Neural progenitor cell (in vitro differentiated cells): ENCODE results near the gene CTSC. TPM values are rescaled to one million over a fixed set of nuclear protein-coding genes. Genes with fewer than 3 reads are reported as not detected.

Experiments
- DNase-seq: peaks from one replicate; pipeline ENCODE4 v3.0.0-alpha.2; 2016; ENCODE audit warnings: low spot score
- H2AFZ ChIP-seq: fragments of 200-600 bp; sonication (generic); replicated peaks from 2 replicates; pipeline ENCODE4 v1.6.1; 2016; ENCODE audit warnings: antibody characterized with exemption
- H3F3A ChIP-seq: fragments of 200-600 bp; sonication (generic); 2 replicates; pipeline ENCODE4 v1.6.1; 2016; ENCODE audit warnings: antibody characterized with exemption, low read depth
- H3K27ac ChIP-seq: fragments of 200-600 bp; sonication (generic); 2 replicates; pipeline ENCODE4 v1.5.1; 2016; ENCODE audit warnings: mild to moderate bottlenecking
- H3K27me3 ChIP-seq: fragments of 200-600 bp; sonication (generic); 2 replicates; pipeline ENCODE4 v1.6.1; 2016; ENCODE audit warnings: mild to moderate bottlenecking, moderate library complexity
- H3K36me3 ChIP-seq: fragments of 200-600 bp; sonication (generic); 2 replicates; pipeline ENCODE4 v1.5.1; 2016
- H3K4me1 ChIP-seq: fragments of 200-600 bp; sonication (generic); 2 replicates; pipeline ENCODE4 v1.6.1; 2016; ENCODE audit warnings: mixed run types
- H3K4me2 ChIP-seq: fragments of 200-600 bp; sonication (generic); 2 replicates; pipeline ENCODE4 v1.6.1; 2016
- H3K4me3 ChIP-seq: fragments of 200-600 bp; sonication (generic); 2 replicates; pipeline ENCODE4 v1.5.1; 2016
- H3K79me2 ChIP-seq: fragments of 200-600 bp; sonication (generic); 2 replicates; pipeline ENCODE4 v1.6.1; 2016; ENCODE audit warnings: low read depth
- H3K9ac ChIP-seq: fragments of 200-600 bp; sonication (generic); 2 replicates; pipeline ENCODE4 v1.6.1; 2016
- H3K9me3 ChIP-seq: fragments of 200-600 bp; sonication (generic); 2 replicates; pipeline ENCODE4 v1.5.1; 2016; ENCODE audit warnings: low read depth
- H4K20me1 ChIP-seq: fragments of 200-600 bp; sonication (generic); 2 replicates; pipeline ENCODE4 v1.6.1; 2016; ENCODE audit warnings: low read depth
- H3K27ac Mint-ChIP-seq: 3 replicates; pipeline ENCODE4 v1.8.0; 2021; ENCODE audit warnings: mixed read lengths
- H3K27me3 Mint-ChIP-seq: 2 replicates; pipeline ENCODE4 v1.8.0; 2022; ENCODE audit warnings: low read depth, mild to moderate bottlenecking, inconsistent platforms, moderate library complexity, mixed read lengths; ENCODE audit not compliant: insufficient read depth
- H3K36me3 Mint-ChIP-seq: 3 replicates; pipeline ENCODE4 v1.8.0; 2021; ENCODE audit warnings: mixed read lengths
- H3K4me1 Mint-ChIP-seq: 3 replicates; pipeline ENCODE4 v1.8.0; 2021; ENCODE audit warnings: mixed read lengths
- H3K4me3 Mint-ChIP-seq: 3 replicates; pipeline ENCODE4 v1.8.0; 2021; ENCODE audit warnings: mild to moderate bottlenecking, moderate library complexity, mixed read lengths
- H3K9me3 Mint-ChIP-seq: 3 replicates; pipeline ENCODE4 v1.8.0; 2020; ENCODE audit warnings: mixed read lengths
- EZH2 ChIP-seq: fragments of 200-600 bp; sonication (generic); IDR thresholded peaks from 2 replicates; pipeline ENCODE4 v1.6.1; 2017; ENCODE audit warnings: antibody characterized with exemption, mild to moderate bottlenecking, moderate library complexity
- EZH2phosphoT487 ChIP-seq: fragments of 200-600 bp; sonication (generic); IDR thresholded peaks from 2 replicates; pipeline ENCODE4 v1.6.1; 2017; ENCODE audit warnings: antibody characterized with exemption
- total RNA-seq: library from RNA; depleted of rRNA; stranded (reverse); fragments of >200 nt; gene quantifications from 2 replicates; pipeline ENCODE4 v1.2.3, GENCODE V29; 2015; ENCODE audit warnings: low replicate concordance
- TF ChIP-seq, protein P1 (sequence below): fragments of 200-600 bp; sonication (generic); IDR thresholded peaks from 2 replicates; pipeline ENCODE4 v1.5.1; 2017; ENCODE audit warnings: antibody characterized with exemption, mild to moderate bottlenecking

The CTSC gene
- total RNA-seq, 1 donor from 2014 or later = 96.4 TPM

- Mint-ChIP-seq H3K9me3 (peaks cover 2% of the 10 kb centered on the region), H3K36me3 (peaks cover 46% of the 10 kb centered on the region), H3K4me3 (no peak overlapping the region), H3K27ac (no peak overlapping the region), H3K27me3 (no peaks in the 10 kb centered on the region), H3K4me1 (peaks cover 20% of the 10 kb centered on the region)
- no peaks in the 10 kb centered on the region for H3K27me3 ChIP-seq
- no peaks in the 10 kb centered on the region for H4K20me1 ChIP-seq
- H3K4me3 ChIP-seq = no peak overlapping the region
- H3K4me2 ChIP-seq = no peak overlapping the region
- peaks cover 14% of the 10 kb centered on the region for H3F3A ChIP-seq
- peaks cover 36% of the 10 kb centered on the region for H3K79me2 ChIP-seq
- peaks cover 30% of the 10 kb centered on the region for H3K4me1 ChIP-seq
- H3K27ac ChIP-seq = no peak overlapping the region
- TF ChIP-seq EZH2phosphoT487 (no peak), EZH2 (no peak)
- TF ChIP-seq, protein P1, sequence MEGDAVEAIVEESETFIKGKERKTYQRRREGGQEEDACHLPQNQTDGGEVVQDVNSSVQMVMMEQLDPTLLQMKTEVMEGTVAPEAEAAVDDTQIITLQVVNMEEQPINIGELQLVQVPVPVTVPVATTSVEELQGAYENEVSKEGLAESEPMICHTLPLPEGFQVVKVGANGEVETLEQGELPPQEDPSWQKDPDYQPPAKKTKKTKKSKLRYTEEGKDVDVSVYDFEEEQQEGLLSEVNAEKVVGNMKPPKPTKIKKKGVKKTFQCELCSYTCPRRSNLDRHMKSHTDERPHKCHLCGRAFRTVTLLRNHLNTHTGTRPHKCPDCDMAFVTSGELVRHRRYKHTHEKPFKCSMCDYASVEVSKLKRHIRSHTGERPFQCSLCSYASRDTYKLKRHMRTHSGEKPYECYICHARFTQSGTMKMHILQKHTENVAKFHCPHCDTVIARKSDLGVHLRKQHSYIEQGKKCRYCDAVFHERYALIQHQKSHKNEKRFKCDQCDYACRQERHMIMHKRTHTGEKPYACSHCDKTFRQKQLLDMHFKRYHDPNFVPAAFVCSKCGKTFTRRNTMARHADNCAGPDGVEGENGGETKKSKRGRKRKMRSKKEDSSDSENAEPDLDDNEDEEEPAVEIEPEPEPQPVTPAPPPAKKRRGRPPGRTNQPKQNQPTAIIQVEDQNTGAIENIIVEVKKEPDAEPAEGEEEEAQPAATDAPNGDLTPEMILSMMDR = no peak
- no peak overlapping the region for H3K9ac ChIP-seq
- no peak for DNase-seq
- H3K9me3 ChIP-seq = no peaks in the 10 kb centered on the region
- H3K36me3 ChIP-seq = no peaks in the 10 kb centered on the region
- no peak overlapping the region for H2AFZ ChIP-seq
Measured at GRCh38 chr11:88304352-88304751, 33.2 kb downstream of the CTSC start.

DNA sequence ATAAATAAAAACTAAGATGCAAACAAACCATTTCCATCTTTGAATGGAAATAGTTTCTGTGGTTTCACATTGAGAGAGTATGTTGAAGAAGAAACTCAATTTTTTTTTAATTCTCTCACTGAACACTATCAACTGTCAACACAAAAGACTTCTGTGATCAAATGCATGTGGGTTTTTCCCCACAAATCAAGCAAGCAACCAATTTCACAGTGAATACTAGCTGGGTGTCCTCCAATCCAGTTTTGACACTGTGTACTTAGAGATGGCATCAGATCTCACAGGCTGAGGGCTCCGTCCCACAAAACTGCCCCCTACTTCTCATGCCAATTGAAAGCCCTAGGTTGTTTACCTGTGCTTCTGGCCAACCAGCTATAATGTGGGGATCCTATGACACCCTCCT is 34.5 kb downstream of the CTSC start:
- no peaks in the 10 kb centered on the region for H3K9me3 ChIP-seq
- H3K27ac ChIP-seq = no peak overlapping the region
- Mint-ChIP-seq H3K36me3 (peaks cover 42% of the 10 kb centered on the region), H3K4me1 (peaks cover 11% of the 10 kb centered on the region), H3K27ac (no peak overlapping the region), H3K4me3 (no peak overlapping the region), H3K9me3 (peaks cover 2% of the 10 kb centered on the region), H3K27me3 (no peaks in the 10 kb centered on the region)
- H3K79me2 ChIP-seq = peaks cover 30% of the 10 kb centered on the region
- H4K20me1 ChIP-seq = no peaks in the 10 kb centered on the region
- H3K9ac ChIP-seq = no peak overlapping the region
- no peaks in the 10 kb centered on the region for H3K27me3 ChIP-seq
- H2AFZ ChIP-seq = no peak overlapping the region
- H3K4me2 ChIP-seq = no peak overlapping the region
- peaks cover 18% of the 10 kb centered on the region for H3K4me1 ChIP-seq
- H3K36me3 ChIP-seq = no peaks in the 10 kb centered on the region
- peaks cover 5% of the 10 kb centered on the region for H3F3A ChIP-seq
- TF ChIP-seq, protein P1 = no peak
- no peak for TF ChIP-seq EZH2
- TF ChIP-seq EZH2phosphoT487 = no peak
- no peak overlapping the region for H3K4me3 ChIP-seq
- DNase-seq = no peak

DNA sequence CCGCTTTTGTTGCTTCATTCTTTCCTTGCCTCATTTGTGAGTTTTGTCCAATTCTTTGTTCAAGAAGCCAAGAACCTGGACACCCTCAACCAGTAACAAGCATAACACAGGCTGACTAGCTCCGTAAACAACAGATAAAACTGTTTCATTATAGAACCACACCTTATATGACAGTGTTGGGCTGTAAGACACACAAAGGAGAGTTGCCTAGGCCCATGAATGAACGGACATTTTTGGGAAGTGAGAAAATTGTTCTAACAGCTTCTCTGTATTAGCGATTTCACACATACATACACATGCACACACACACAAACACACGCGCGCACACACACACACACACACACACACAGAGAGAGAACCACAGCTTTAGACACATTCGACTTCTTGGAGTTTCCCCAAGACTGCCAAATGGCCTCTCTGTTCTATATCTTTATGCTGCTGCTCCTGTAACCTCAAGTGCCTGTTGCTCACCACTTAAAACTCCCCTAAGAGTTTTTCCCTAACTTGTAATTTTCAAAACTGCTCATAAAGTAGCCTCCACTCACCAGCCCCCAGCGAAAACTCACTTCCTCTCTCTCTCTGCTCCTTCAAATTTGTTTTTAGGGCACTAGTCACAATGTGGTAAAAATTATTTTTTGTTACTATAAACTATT is 35.9 kb downstream of the CTSC start:
- Histone ChIP-seq H3K9me3 (no peaks in the 10 kb centered on the region), H3K4me2 (peak overlapping the region; percentile 24), H3F3A (peaks cover 5% of the 10 kb centered on the region), H3K4me3 (no peak overlapping the region), H3K27me3 (no peaks in the 10 kb centered on the region), H3K79me2 (peaks cover 18% of the 10 kb centered on the region), H3K4me1 (peaks cover 16% of the 10 kb centered on the region), H3K9ac (no peak overlapping the region), H2AFZ (no peak overlapping the region), H3K36me3 (no peaks in the 10 kb centered on the region), H3K27ac (peak overlapping the region; percentile 71), H4K20me1 (no peaks in the 10 kb centered on the region)
- Mint-ChIP-seq H3K27ac (no peak overlapping the region), H3K4me3 (no peak overlapping the region), H3K9me3 (peaks cover 2% of the 10 kb centered on the region), H3K4me1 (peaks cover 19% of the 10 kb centered on the region), H3K27me3 (no peaks in the 10 kb centered on the region), H3K36me3 (peaks cover 44% of the 10 kb centered on the region)
- TF ChIP-seq EZH2 (no peak), EZH2phosphoT487 (no peak)
- TF ChIP-seq, protein P1 = no peak
- no peak for DNase-seq
